Neural cell (in vitro differentiated cells): ENCODE data around the gene KCTD13. TPM values are rescaled to one million over a fixed set of nuclear protein-coding genes. Genes with fewer than 3 reads are reported as not detected.

Source experiments
- H2AFZ ChIP-seq: fragments of 200-600, 300-800 bp; sonication (generic), shearing (Covaris generic); 2 replicates; pipeline ENCODE4 v1.6.0; 2014; ENCODE audit warnings: low read depth, mild to moderate bottlenecking, antibody characterized with exemption, low read length, moderate library complexity
- H3F3A ChIP-seq: fragments of 200-600 bp; shearing (Covaris generic); 2 replicates; pipeline ENCODE4 v1.6.1; 2016; ENCODE audit warnings: mild to moderate bottlenecking, moderate library complexity, mixed read lengths, antibody characterized with exemption, low read length; ENCODE audit not compliant: insufficient read depth, poor library complexity, severe bottlenecking
- H3K27ac ChIP-seq: fragments of 200-600, 300-800 bp; sonication (generic), shearing (Covaris generic); 2 replicates; pipeline ENCODE4 v1.5.1; 2014; ENCODE audit warnings: mild to moderate bottlenecking, low read length, moderate library complexity
- H3K27me3 ChIP-seq: fragments of 300-800, 200-600 bp; sonication (generic), shearing (Covaris generic); 2 replicates; pipeline ENCODE4 v1.6.0; 2014; ENCODE audit warnings: mild to moderate bottlenecking, low read depth, low read length, moderate library complexity; ENCODE audit not compliant: insufficient read depth
- H3K36me3 ChIP-seq: fragments of 300-800, 200-600 bp; sonication (generic), shearing (Covaris generic); 2 replicates; pipeline ENCODE4 v1.5.1; 2014; ENCODE audit warnings: mild to moderate bottlenecking, antibody characterized with exemption, low read length, moderate library complexity; ENCODE audit not compliant: insufficient read depth
- H3K4me2 ChIP-seq: fragments of 300-800, 200-600 bp; sonication (generic), shearing (Covaris generic); 2 replicates; pipeline ENCODE4 v1.6.0; 2014; ENCODE audit warnings: mild to moderate bottlenecking, low read length
- H3K4me3 ChIP-seq: fragments of 300-800, 200-600 bp; sonication (generic), shearing (Covaris generic); 2 replicates; pipeline ENCODE4 v1.5.1; 2014; ENCODE audit warnings: mild to moderate bottlenecking, low read length, moderate library complexity
- H3K79me2 ChIP-seq: fragments of 200-600 bp; shearing (Covaris generic); replicated peaks from 2 replicates; pipeline ENCODE4 v1.6.0; 2014; ENCODE audit warnings: mild to moderate bottlenecking, low read length, moderate library complexity; ENCODE audit not compliant: insufficient read depth
- H3K9ac ChIP-seq: fragments of 300-800, 200-600 bp; sonication (generic), shearing (Covaris generic); 2 replicates; pipeline ENCODE4 v1.6.1; 2016; ENCODE audit warnings: mild to moderate bottlenecking, low read length, mixed read lengths
- H3K9me2 ChIP-seq: fragments of 200-600 bp; shearing (Covaris generic); 2 replicates; pipeline ENCODE4 v1.6.1; 2016; ENCODE audit warnings: mild to moderate bottlenecking, low read length, mixed read lengths; ENCODE audit not compliant: insufficient read depth
- H3K9me3 ChIP-seq: fragments of 200-600, 300-800 bp; sonication (generic), shearing (Covaris generic); 2 replicates; pipeline ENCODE4 v1.6.1; 2016; ENCODE audit warnings: mild to moderate bottlenecking, mixed run types, low read length, moderate library complexity, mixed read lengths
- H4K20me1 ChIP-seq: fragments of 200-600 bp; shearing (Covaris generic); 2 replicates; pipeline ENCODE4 v1.6.1; 2016; ENCODE audit warnings: mild to moderate bottlenecking, mixed run types; ENCODE audit not compliant: insufficient read depth
- CTCF ChIP-seq: fragments of 450-650 bp; IDR thresholded peaks from 2 replicates; pipeline ENCODE4 v1.5.1; 2014; ENCODE audit warnings: antibody characterized with exemption, mild to moderate bottlenecking, moderate library complexity; ENCODE audit not compliant: poor library complexity, severe bottlenecking
- EP300 ChIP-seq: fragments of 450-650 bp; conservative IDR thresholded peaks from 2 replicates; pipeline ENCODE4 v1.6.1; 2014; ENCODE audit warnings: antibody characterized with exemption, mild to moderate bottlenecking, moderate library complexity; ENCODE audit not compliant: poor library complexity, severe bottlenecking
- EZH2 ChIP-seq: fragments of 200-600, 300-800 bp; shearing (Covaris generic), sonication (generic); IDR thresholded peaks from 2 replicates; pipeline ENCODE4 v1.6.1; 2014; ENCODE audit warnings: antibody characterized with exemption, low read length, borderline replicate concordance, mild to moderate bottlenecking; ENCODE audit not compliant: insufficient read depth, poor library complexity, severe bottlenecking
- MXI1 ChIP-seq: fragments of 450-650 bp; conservative IDR thresholded peaks from 2 replicates; pipeline ENCODE4 v1.6.1; 2014; ENCODE audit warnings: antibody characterized with exemption, mild to moderate bottlenecking; ENCODE audit not compliant: poor library complexity, severe bottlenecking
- POLR2AphosphoS5 ChIP-seq: IDR thresholded peaks from 2 replicates; pipeline ENCODE4 v1.6.1; 2012
- RAD21 ChIP-seq: fragments of 450-650 bp; conservative IDR thresholded peaks from 2 replicates; pipeline ENCODE4 v1.6.1; 2014; ENCODE audit warnings: antibody characterized with exemption, mild to moderate bottlenecking, moderate library complexity
- REST ChIP-seq: IDR thresholded peaks from 2 replicates; pipeline ENCODE4 v1.6.1; 2012; ENCODE audit warnings: borderline replicate concordance
- SMC3 ChIP-seq: fragments of 450-650 bp; conservative IDR thresholded peaks from 2 replicates; pipeline ENCODE4 v1.6.1; 2014; ENCODE audit warnings: antibody characterized with exemption, mild to moderate bottlenecking, moderate library complexity; ENCODE audit not compliant: poor library complexity
- TAF1 ChIP-seq: IDR thresholded peaks from 2 replicates; pipeline ENCODE4 v1.6.1; 2012; ENCODE audit warnings: low read depth
- polyA plus RNA-seq: library from polyadenylated mRNA; depleted of rRNA; stranded (reverse); fragments of >200 nt; gene quantifications from 2 replicates; pipeline ENCODE4 v1.2.3, GENCODE V29; 2014

KCTD13 gene
- polyA plus RNA-seq, 1 donor from 2014 or later, result 55.0 TPM

GRCh38 chr16:29974291-29975133, 48.5 kb upstream of the KCTD13 start:
- peak overlapping the region; percentile 97 for H3K27ac ChIP-seq

GRCh38 chr16:29973384-29974246, 47.6 kb upstream of the KCTD13 start, which contains the start of gene TAOK2:
TSS of gene TAOK2 (plus strand) at chr16:29973868. CDS start at chr16:29977773, 3,905 bp downstream.
- no peaks in the 10 kb centered on the region for H3K9me2 ChIP-seq
- peaks cover 12% of the 10 kb centered on the region for H4K20me1 ChIP-seq
- no peaks in the 10 kb centered on the region for H3K9me3 ChIP-seq
- no peaks in the 10 kb centered on the region for H3K36me3 ChIP-seq
- peak within 1 kb of the TSS; percentile 67 for H2AFZ ChIP-seq
- TF ChIP-seq EZH2 (no peak), EP300 (peak; percentile 9), TAF1 (peak; percentile 83), RAD21 (peak; percentile 26), SMC3 (peak; percentile 41), MXI1 (peak; percentile 78), REST (peak; percentile 15), CTCF (no peak), POLR2AphosphoS5 (peak; percentile 98)
- H3K9ac ChIP-seq, result peak within 1 kb of the TSS; percentile 98
- H3K4me2 ChIP-seq, result peak within 1 kb of the TSS; percentile 92
- H3K79me2 ChIP-seq, result peaks cover 41% of the 10 kb centered on the region
- no peaks in the 10 kb centered on the region for H3F3A ChIP-seq
- peak within 1 kb of the TSS; percentile 97 for H3K27ac ChIP-seq
- peak within 1 kb of the TSS; percentile 99 for H3K4me3 ChIP-seq
- no peaks in the 10 kb centered on the region for H3K27me3 ChIP-seq

More at GRCh38 chr16:29974291-29975133, 48.5 kb upstream of the KCTD13 start:
- TF ChIP-seq POLR2AphosphoS5 (peak; percentile 75), TAF1 (peak; percentile 52), RAD21 (no peak), REST (no peak), SMC3 (peak; percentile 21), MXI1 (peak; percentile 16)
- Histone ChIP-seq H3K4me2 (peak overlapping the region; percentile 92), H3K27me3 (no peaks in the 10 kb centered on the region), H3K79me2 (peaks cover 41% of the 10 kb centered on the region), H2AFZ (peak overlapping the region; percentile 67), H3K36me3 (no peaks in the 10 kb centered on the region), H3K4me3 (peak overlapping the region; percentile 99), H3K9me2 (no peaks in the 10 kb centered on the region), H3K9me3 (no peaks in the 10 kb centered on the region), H4K20me1 (peaks cover 12% of the 10 kb centered on the region), H3K9ac (peak overlapping the region; percentile 98), H3F3A (no peaks in the 10 kb centered on the region)
